D721Med (cell line): ENCODE results near the gene MTUS2.

ENCODE experiments used
- DNase-seq: peaks from one replicate; pipeline ENCODE4 v3.0.0; 2011; ENCODE audit warnings: low spot score; ENCODE audit not compliant: insufficient read length
- FAIRE-seq: peaks from 2 replicates; lab custom pipeline; 2011; peaks lifted over from hg19 to GRCh38; lab: Jason Lieb, UNC
- TF ChIP-seq, protein P1 (sequence below): IDR thresholded peaks from 2 replicates; pipeline ENCODE4 v1.5.1; 2012; ENCODE audit warnings: mild to moderate bottlenecking, control low read depth; ENCODE audit not compliant: insufficient read depth; ENCODE audit errors: missing control alignments

Gene MTUS2

GRCh38 chr13:29516012-29516411 is 695.9 kb downstream of the MTUS2 start:
- DNase-seq: no peak
- no peak for FAIRE-seq
- TF ChIP-seq, protein P1, sequence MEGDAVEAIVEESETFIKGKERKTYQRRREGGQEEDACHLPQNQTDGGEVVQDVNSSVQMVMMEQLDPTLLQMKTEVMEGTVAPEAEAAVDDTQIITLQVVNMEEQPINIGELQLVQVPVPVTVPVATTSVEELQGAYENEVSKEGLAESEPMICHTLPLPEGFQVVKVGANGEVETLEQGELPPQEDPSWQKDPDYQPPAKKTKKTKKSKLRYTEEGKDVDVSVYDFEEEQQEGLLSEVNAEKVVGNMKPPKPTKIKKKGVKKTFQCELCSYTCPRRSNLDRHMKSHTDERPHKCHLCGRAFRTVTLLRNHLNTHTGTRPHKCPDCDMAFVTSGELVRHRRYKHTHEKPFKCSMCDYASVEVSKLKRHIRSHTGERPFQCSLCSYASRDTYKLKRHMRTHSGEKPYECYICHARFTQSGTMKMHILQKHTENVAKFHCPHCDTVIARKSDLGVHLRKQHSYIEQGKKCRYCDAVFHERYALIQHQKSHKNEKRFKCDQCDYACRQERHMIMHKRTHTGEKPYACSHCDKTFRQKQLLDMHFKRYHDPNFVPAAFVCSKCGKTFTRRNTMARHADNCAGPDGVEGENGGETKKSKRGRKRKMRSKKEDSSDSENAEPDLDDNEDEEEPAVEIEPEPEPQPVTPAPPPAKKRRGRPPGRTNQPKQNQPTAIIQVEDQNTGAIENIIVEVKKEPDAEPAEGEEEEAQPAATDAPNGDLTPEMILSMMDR: no peak

- DNase-seq (no peak), FAIRE-seq (no peak)
- TF ChIP-seq, protein P1: no peak
Measured at GRCh38 chr13:29516880-29517279, 696.7 kb downstream of the MTUS2 start.

GRCh38 chr13:29519921-29520320 is 699.8 kb downstream of the MTUS2 start:
- DNase-seq (no peak), FAIRE-seq (no peak)
- TF ChIP-seq, protein P1: no peak

- DNase-seq (no peak), FAIRE-seq (no peak)
- TF ChIP-seq, protein P1: no peak
Measured at GRCh38 chr13:29520671-29521070, 700.5 kb downstream of the MTUS2 start.

DNA sequence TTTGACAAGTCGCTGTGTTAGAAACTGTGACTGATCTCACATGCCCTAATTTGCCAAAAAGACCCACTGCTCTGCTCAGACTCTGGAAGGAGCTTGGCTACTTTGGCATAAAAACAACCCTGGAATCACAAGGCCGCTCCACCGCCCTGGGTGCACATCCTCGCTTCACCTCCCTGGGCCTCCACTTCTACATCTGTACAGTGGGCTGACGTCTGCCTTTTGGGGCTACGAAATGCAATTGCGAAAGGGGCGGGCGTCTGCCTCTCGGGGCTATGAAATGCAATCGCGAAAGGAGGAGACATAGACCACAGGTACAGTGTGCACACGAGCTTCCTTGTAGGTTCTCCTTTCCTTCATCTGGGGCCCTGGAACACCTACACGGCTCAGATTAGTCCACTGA is 701.2 kb downstream of the MTUS2 start:
- TF ChIP-seq, protein P1: no peak
- DNase-seq: no peak
- no peak for FAIRE-seq

DNA sequence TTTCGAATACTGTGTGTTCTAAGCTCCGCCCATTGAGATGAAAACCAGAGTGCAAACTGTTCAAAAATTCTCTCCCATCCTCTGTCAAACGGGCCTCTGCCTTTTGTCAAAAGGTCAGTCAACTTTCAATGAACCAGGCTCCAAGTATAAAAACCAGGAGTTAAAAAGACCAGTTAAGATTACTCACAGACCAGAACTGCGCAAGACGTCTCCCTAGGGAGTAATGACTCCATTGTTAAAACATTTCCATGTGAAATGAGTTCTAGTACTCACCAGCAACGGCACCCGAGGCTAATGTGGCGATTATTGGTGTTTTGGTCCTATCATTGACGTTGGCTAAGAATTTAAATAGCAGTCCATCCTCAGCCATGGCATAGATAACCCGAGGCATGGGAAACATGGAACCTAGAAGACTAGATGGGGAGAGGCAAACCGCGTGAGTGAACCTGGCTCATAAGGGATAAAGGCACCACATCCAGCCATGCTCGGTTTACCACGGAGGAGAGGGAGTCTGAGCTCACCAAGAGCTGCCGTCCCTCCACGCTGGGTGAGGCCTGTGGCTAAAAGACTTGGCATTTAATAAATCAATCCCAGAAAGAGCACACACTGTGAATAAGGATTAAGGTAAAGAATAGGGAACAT is 702.0 kb downstream of the MTUS2 start:
- DNase-seq (no peak), FAIRE-seq (no peak)
- TF ChIP-seq, protein P1: no peak

DNA sequence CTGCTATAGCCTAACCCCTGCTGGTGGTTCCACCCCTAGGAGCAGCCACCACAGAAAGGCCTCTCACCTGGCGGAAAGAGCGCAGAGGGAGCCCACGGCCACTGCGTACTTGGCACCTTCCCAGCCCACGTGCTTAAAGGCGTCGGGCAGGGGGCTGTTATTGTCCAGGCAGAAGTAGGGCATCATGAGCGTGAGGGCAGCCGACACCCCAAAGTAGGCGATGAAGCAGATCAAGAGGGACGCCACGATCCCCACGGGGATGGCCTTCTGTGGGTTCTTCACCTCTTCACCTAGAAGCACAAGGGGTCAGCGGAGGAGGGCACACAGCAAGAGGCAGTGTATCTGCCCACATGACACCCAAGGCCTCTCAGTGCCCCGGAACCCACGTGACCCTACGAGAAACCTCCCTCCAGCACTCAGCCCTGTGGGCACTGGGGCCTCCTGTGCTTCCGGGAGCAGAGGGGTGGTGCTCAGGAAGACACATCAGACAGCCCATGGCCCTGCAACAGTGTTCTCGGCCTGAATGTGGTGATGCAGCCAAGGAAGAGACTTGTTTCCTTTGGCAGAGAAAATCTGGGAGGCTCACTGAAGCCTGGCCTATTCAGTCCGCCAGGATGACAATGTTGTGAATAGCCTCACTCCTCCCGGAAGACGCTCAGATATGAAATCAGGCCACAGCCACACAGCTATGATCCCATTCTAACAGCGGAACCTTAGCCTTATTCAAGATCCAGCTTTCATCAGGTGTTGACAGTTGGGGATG is 703.2 kb downstream of the MTUS2 start:
- FAIRE-seq (no peak), DNase-seq (no peak)
- TF ChIP-seq, protein P1: no peak
